ENCODE data around the gene SLC22A17. TPM values are rescaled to one million over a fixed set of nuclear protein-coding genes. Genes with fewer than 3 reads are reported as not detected.

The SLC22A17 gene
- total RNA-seq, 2 experiments from 2014 or later, result not detected

DNA sequence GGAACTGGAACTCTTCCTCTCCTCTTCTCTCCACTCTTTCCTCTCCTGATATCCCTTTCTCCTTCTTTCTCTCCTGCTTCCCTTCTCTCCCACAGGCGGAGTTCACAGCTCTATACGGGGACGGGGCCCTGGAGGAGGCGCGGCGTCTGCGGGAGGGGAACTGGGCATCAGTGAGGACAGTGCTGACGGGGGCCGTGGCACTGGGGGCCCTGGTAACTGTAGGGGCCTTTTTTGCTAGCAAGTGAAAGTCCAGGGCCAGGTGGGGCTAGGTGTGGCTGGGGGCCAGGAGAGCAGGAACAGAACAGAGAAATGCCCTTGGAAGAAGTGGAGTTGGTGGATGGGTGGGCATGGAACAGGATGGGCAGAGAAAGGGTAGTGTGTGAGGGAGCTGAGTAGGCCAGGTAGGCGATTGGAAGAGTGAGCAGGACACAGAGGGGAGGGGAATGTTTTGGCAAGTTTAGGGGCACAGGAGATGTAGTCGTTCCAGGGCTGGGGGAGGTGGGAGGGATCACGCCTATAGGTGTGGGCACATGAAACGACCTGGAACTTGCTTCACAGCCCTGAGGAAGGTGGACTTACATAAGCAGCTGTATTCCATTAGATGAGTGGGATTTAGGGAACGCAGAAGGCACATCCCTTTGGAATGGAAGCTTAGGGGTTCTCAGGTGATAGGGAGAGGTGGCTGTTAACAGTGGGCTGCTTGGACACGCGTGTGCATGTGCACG is 43.8 kb downstream of the SLC22A17 start:
- CTCF ChIA-PET (ENCODE audit: unreplicated experiment), result no interaction called here

DNA sequence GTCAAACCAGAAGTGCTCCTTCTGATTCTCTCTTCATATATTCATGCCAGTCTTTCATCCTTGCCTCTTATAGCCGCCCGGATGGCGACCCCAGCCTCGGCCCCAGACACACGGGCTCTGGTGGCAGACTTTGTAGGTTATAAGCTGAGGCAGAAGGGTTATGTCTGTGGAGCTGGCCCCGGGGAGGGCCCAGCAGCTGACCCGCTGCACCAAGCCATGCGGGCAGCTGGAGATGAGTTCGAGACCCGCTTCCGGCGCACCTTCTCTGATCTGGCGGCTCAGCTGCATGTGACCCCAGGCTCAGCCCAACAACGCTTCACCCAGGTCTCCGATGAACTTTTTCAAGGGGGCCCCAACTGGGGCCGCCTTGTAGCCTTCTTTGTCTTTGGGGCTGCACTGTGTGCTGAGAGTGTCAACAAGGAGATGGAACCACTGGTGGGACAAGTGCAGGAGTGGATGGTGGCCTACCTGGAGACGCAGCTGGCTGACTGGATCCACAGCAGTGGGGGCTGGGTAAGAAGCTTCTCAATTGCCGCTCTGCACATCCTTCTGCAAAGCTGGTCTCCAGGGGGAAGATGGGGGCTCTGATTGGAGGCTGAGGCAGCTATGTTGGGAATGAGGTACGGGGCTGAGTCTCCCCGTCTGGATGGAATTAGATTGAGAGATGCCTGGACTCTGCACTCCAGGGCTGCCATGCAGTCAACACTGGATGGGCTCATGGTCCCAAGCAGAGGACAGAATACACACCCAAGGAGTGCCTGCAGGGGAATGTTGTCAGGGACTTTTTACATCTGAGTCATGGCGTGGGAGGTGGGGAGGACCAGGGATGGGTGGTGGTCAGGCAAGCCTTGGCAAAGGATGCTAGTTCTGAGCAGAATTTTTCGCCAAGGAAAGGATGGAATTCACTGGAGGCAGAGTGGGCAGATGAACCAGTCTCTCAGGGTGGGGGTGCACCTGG is 44.7 kb downstream of the SLC22A17 start:
- CTCF ChIA-PET (ENCODE audit: unreplicated experiment), result interaction anchor here (1.4 kb wide), 1 partner anchor 13 kb away, joined by 4 read pairs; no protein-coding TSS in a partner anchor
- intact Hi-C loops (cut with micrococcal nuclease; ENCODE audit: unreplicated experiment), result loop anchor here (2.0 to 10.0 kb wide), 2 partner anchors 13 to 837 kb away; partner anchors contain the start of genes EMC9, PABPN1, PSME2 and RNF31

More for the DNA sequence above, 43.8 kb downstream of the SLC22A17 start:
- DNase-seq (ENCODE audit: low spot score), result no peak
- Histone ChIP-seq H3K9me2 (ENCODE audit: insufficient read depth, low read length) (no peaks in the 10 kb centered on the region), H4K20me1 (ENCODE audit: insufficient read depth, low read length) (no peaks in the 10 kb centered on the region), H3K27ac (ENCODE audit: low read depth, low read length, poor library complexity, severe bottlenecking) (no peak overlapping the region), H3K36me3 (ENCODE audit: insufficient read depth, low read length) (no peaks in the 10 kb centered on the region; the same call in 1 of the 2 replicates), H3K4me2 (ENCODE audit: low read length) (no peak overlapping the region), H3K9me3 (ENCODE audit: low read length) (no peaks in the 10 kb centered on the region), H3K79me2 (ENCODE audit: insufficient read depth, low read depth, low read length) (no peaks in the 10 kb centered on the region; the same call in 1 of the 2 replicates), H3K4me1 (ENCODE audit: insufficient read depth, low read length, poor library complexity, severe bottlenecking) (peaks cover 28% of the 10 kb centered on the region), H2AFZ (ENCODE audit: low read length) (no peak overlapping the region), H3K4me3 (ENCODE audit: low read depth, low read length, poor library complexity, severe bottlenecking) (no peak overlapping the region)
- POLR2A ChIA-PET, result interaction anchor here (9.4 kb wide), 1 partner anchor 12 kb away, joined by 122 read pairs; the partner anchor contains the start of gene PABPN1
- BruUV-seq (replicated peaks), result no TSS peak
- intact Hi-C loops (cut with micrococcal nuclease; ENCODE audit: unreplicated experiment), result loop anchor here (10.0 kb wide), 1 partner anchor 836 kb away; the partner anchor contains the start of genes EMC9, PSME2 and RNF31
- no peak for TF ChIP-seq EZH2phosphoT487 (IDR thresholded peaks at IDR 0.05; ENCODE audit: borderline replicate concordance, low read depth, low read length)
- TF ChIP-seq, protein P1, sequence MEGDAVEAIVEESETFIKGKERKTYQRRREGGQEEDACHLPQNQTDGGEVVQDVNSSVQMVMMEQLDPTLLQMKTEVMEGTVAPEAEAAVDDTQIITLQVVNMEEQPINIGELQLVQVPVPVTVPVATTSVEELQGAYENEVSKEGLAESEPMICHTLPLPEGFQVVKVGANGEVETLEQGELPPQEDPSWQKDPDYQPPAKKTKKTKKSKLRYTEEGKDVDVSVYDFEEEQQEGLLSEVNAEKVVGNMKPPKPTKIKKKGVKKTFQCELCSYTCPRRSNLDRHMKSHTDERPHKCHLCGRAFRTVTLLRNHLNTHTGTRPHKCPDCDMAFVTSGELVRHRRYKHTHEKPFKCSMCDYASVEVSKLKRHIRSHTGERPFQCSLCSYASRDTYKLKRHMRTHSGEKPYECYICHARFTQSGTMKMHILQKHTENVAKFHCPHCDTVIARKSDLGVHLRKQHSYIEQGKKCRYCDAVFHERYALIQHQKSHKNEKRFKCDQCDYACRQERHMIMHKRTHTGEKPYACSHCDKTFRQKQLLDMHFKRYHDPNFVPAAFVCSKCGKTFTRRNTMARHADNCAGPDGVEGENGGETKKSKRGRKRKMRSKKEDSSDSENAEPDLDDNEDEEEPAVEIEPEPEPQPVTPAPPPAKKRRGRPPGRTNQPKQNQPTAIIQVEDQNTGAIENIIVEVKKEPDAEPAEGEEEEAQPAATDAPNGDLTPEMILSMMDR (conservative IDR thresholded peaks at IDR 0.05; ENCODE audit: low read length), result no peak

More for the DNA sequence above, 44.7 kb downstream of the SLC22A17 start:
- no peak overlapping the region for H2AFZ ChIP-seq (ENCODE audit: low read length)
- POLR2A ChIA-PET, result interaction anchor here (9.4 kb wide), 1 partner anchor 13 kb away, joined by 122 read pairs; the partner anchor contains the start of gene PABPN1
- no peaks in the 10 kb centered on the region for H4K20me1 ChIP-seq (ENCODE audit: insufficient read depth, low read length)
- H3K9me2 ChIP-seq (ENCODE audit: insufficient read depth, low read length), result no peaks in the 10 kb centered on the region
- no peaks in the 10 kb centered on the region; the same call in 1 of the 2 replicates for H3K36me3 ChIP-seq (ENCODE audit: insufficient read depth, low read length)
- H3K4me2 ChIP-seq (ENCODE audit: low read length), result peak overlapping the region; percentile 81
- no TSS peak for BruUV-seq (replicated peaks)
- TF ChIP-seq EZH2phosphoT487 (IDR thresholded peaks at IDR 0.05; ENCODE audit: borderline replicate concordance, low read depth, low read length), result no peak
- TF ChIP-seq, protein P1 (conservative IDR thresholded peaks at IDR 0.05; ENCODE audit: low read length), result no peak
- H3K4me1 ChIP-seq (ENCODE audit: insufficient read depth, low read length, poor library complexity, severe bottlenecking), result peaks cover 31% of the 10 kb centered on the region
- no peaks in the 10 kb centered on the region; the same call in 1 of the 2 replicates for H3K79me2 ChIP-seq (ENCODE audit: insufficient read depth, low read depth, low read length)
- no peak overlapping the region for H3K27ac ChIP-seq (ENCODE audit: low read depth, low read length, poor library complexity, severe bottlenecking)
- no peak overlapping the region for H3K4me3 ChIP-seq (ENCODE audit: low read depth, low read length, poor library complexity, severe bottlenecking)
- DNase-seq (ENCODE audit: low spot score), result no peak
- H3K9me3 ChIP-seq (ENCODE audit: low read length), result no peaks in the 10 kb centered on the region

Data from OCI-LY7 (cell line).